ENCODE results near the gene DCP2. TPM values are rescaled to one million over a fixed set of nuclear protein-coding genes. Genes with fewer than 3 reads are reported as not detected.

DCP2 gene
- total and polyA plus RNA-seq, 3 donors from 2014 or later = 19.8 to 36.8 (median 32.4) TPM

- no peak overlapping the region for H3K27ac ChIP-seq
- TF ChIP-seq POLR2A (IDR thresholded peaks at IDR 0.05) (no peak), CTCF (IDR thresholded peaks at IDR 0.05) (no peak)
- DNase-seq = no peak
- 92 to 94% methylated on average over 1 of the region's 1 CpG for WGBS, 2 donors
- peaks cover 2% of the 10 kb centered on the region for H3K4me1 ChIP-seq
- H3K9me3 ChIP-seq = no peaks in the 10 kb centered on the region
- no peaks in the 10 kb centered on the region for H3K36me3 ChIP-seq (ENCODE audit: low read depth, missing control alignments)
- no peaks in the 10 kb centered on the region for H3K27me3 ChIP-seq
- intact Hi-C loops (cut with DNase I; ENCODE audit: low total_unique reads) = no loop called here
- no peak overlapping the region for H3K4me3 ChIP-seq
Observed at GRCh38 chr5:112973036-112973435, 3.6 kb upstream of the DCP2 start.

GRCh38 chr5:112973904-112974303, 2.7 kb upstream of the DCP2 start:
- TF ChIP-seq POLR2A (IDR thresholded peaks at IDR 0.05) = no peak

GRCh38 chr5:112974901-112975300, 1.7 kb upstream of the DCP2 start:
- H3K4me1 ChIP-seq = peaks cover 6% of the 10 kb centered on the region
- H3K27ac ChIP-seq = no peak overlapping the region
- intact Hi-C loops (cut with DNase I; ENCODE audit: low total_unique reads) = no loop called here
- no peaks in the 10 kb centered on the region for H3K36me3 ChIP-seq (ENCODE audit: low read depth, missing control alignments)
- DNase-seq = no peak
- H3K27me3 ChIP-seq = no peaks in the 10 kb centered on the region
- WGBS, 2 donors = 67 to 77% methylated on average over 1 of the region's 1 CpG
- H3K4me3 ChIP-seq = no peak overlapping the region
- no peaks in the 10 kb centered on the region for H3K9me3 ChIP-seq
- no peak for TF ChIP-seq POLR2A (IDR thresholded peaks at IDR 0.05)
- TF ChIP-seq CTCF (IDR thresholded peaks at IDR 0.05) = no peak

More at GRCh38 chr5:112973904-112974303, 2.7 kb upstream of the DCP2 start:
- H3K9me3 ChIP-seq = no peaks in the 10 kb centered on the region
- no peak for DNase-seq
- intact Hi-C loops (cut with DNase I; ENCODE audit: low total_unique reads) = no loop called here
- WGBS, 2 donors = 79 to 100% methylated on average over 1 of the region's 1 CpG
- H3K4me1 ChIP-seq = peaks cover 6% of the 10 kb centered on the region
- H3K36me3 ChIP-seq (ENCODE audit: low read depth, missing control alignments) = no peaks in the 10 kb centered on the region
- no peaks in the 10 kb centered on the region for H3K27me3 ChIP-seq
- H3K4me3 ChIP-seq = no peak overlapping the region
- H3K27ac ChIP-seq = no peak overlapping the region

- Histone ChIP-seq H3K27me3 (no peaks in the 10 kb centered on the region), H3K9me3 (no peaks in the 10 kb centered on the region), H3K4me3 (peak overlapping the region; percentile 83 to 85), H3K27ac (peak overlapping the region; percentile 88 to 90), H3K36me3 (ENCODE audit: low read depth, missing control alignments) (no peaks in the 10 kb centered on the region), H3K4me1 (peaks cover 6% of the 10 kb centered on the region)
- DNase-seq = no peak
- intact Hi-C loops (cut with DNase I; ENCODE audit: low total_unique reads) = no loop called here
- TF ChIP-seq CTCF (IDR thresholded peaks at IDR 0.05) (no peak), POLR2A (IDR thresholded peaks at IDR 0.05) (no peak)
- WGBS, 2 donors = 14 to 27% methylated on average over 10 to 11 of the region's 11 CpGs
Observed at GRCh38 chr5:112975721-112976431, 722 bp upstream of the DCP2 start.

DNA sequence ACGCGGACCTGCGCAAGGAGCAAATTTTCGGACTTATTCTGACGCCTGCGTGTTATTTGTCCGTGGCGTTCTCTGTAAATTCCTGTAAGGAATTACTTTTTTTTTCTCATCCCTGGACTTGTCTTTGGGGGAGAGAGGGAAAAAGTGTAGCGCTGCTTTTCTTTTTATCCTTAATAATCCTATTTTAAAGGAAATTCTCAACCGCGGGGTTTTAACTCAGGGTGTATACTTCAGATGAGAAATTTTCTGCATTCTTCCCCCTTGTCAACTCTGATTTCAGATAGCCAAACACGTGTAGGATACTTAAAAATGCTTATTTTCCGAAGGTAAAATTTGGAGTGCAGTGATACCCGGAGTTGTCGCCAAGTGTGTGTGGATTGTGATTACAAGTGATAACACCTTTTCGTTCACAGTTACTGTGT, 853 bp downstream of the DCP2 start:
- Histone ChIP-seq H3K27me3 (no peaks in the 10 kb centered on the region), H3K36me3 (ENCODE audit: low read depth, missing control alignments) (no peaks in the 10 kb centered on the region), H3K4me3 (peak overlapping the region; percentile 83 to 85), H3K4me1 (peaks cover 6% of the 10 kb centered on the region), H3K9me3 (no peaks in the 10 kb centered on the region), H3K27ac (peak overlapping the region; percentile 88 to 90)
- DNase-seq = no peak
- TF ChIP-seq POLR2A (IDR thresholded peaks at IDR 0.05) (no peak), CTCF (IDR thresholded peaks at IDR 0.05) (no peak)
- 0% methylated on average over 16 of the region's 16 CpGs for WGBS, 2 donors
- intact Hi-C loops (cut with DNase I; ENCODE audit: low total_unique reads) = no loop called here
